DOHH2 (cell line): ENCODE results near the gene TULP4.
A peak's percentile ranks its signal among the peaks of the same experiment; 100 is the strongest.

Experiments
- H3F3A ChIP-seq: fragments of 200-600 bp; sonication (generic), shearing (Covaris generic); 2 replicates; pipeline ENCODE4 v1.6.0; 2016; ENCODE audit warnings: antibody characterized with exemption, mild to moderate bottlenecking; ENCODE audit not compliant: control insufficient read depth, insufficient read depth
- H3K27ac ChIP-seq: fragments of 200-600 bp; sonication (generic); 2 replicates; pipeline ENCODE4 v1.5.1; 2014; ENCODE audit warnings: low read depth, mild to moderate bottlenecking, low read length, moderate library complexity
- H3K27me3 ChIP-seq: fragments of 200-600 bp; sonication (generic); 2 replicates; pipeline ENCODE4 v1.6.1; 2014; ENCODE audit warnings: mild to moderate bottlenecking, low read length, mixed read lengths; ENCODE audit not compliant: control insufficient read depth
- H3K36me3 ChIP-seq: fragments of 200-600 bp; sonication (generic); 2 replicates; pipeline ENCODE4 v1.6.1; 2014; ENCODE audit warnings: mild to moderate bottlenecking, low read length, moderate library complexity, mixed read lengths; ENCODE audit not compliant: control insufficient read depth
- H3K4me1 ChIP-seq: fragments of 200-600 bp; sonication (generic); 2 replicates; pipeline ENCODE4 v1.6.1; 2014; ENCODE audit warnings: mild to moderate bottlenecking, low read length, mixed read lengths; ENCODE audit not compliant: control insufficient read depth
- H3K4me2 ChIP-seq: fragments of 200-600 bp; sonication (generic); 2 replicates; pipeline ENCODE4 v1.6.0; 2014; ENCODE audit warnings: mild to moderate bottlenecking, low read length, moderate library complexity
- H3K4me3 ChIP-seq: fragments of 200-600 bp; sonication (generic); 2 replicates; pipeline ENCODE4 v1.5.1; 2014; ENCODE audit warnings: mild to moderate bottlenecking, low read length, mixed read lengths
- H3K79me2 ChIP-seq: fragments of 200-600 bp; sonication (generic); 2 replicates; pipeline ENCODE4 v1.6.1; 2014; ENCODE audit warnings: mild to moderate bottlenecking, low read length, mixed read lengths; ENCODE audit not compliant: control insufficient read depth
- H3K9me2 ChIP-seq: fragments of 200-600 bp; sonication (generic); replicated peaks from 2 replicates; pipeline ENCODE4 v1.6.1; 2014; ENCODE audit warnings: mild to moderate bottlenecking, low read length, mixed read lengths; ENCODE audit not compliant: control insufficient read depth
- H3K9me3 ChIP-seq: fragments of 200-600 bp; sonication (generic); 2 replicates; pipeline ENCODE4 v1.6.1; 2014; ENCODE audit warnings: antibody characterized with exemption, low read length, mixed read lengths; ENCODE audit not compliant: control insufficient read depth, insufficient read depth
- H4K20me1 ChIP-seq: fragments of 200-600 bp; sonication (generic); 2 replicates; pipeline ENCODE4 v1.6.0; 2014; ENCODE audit warnings: low read depth, mild to moderate bottlenecking, antibody characterized with exemption, low read length, moderate library complexity; ENCODE audit not compliant: control insufficient read depth, insufficient read depth
- EZH2phosphoT487 ChIP-seq: fragments of 200-600 bp; sonication (generic); IDR thresholded peaks from 2 replicates; pipeline ENCODE4 v1.6.1; 2017; ENCODE audit warnings: borderline replicate concordance, mild to moderate bottlenecking, antibody characterized with exemption, low read length, moderate library complexity, mixed read lengths
- TF ChIP-seq, protein P1 (sequence below): fragments of 200-600 bp; sonication (generic); IDR thresholded peaks from one replicate; pipeline ENCODE4 v1.5.1; 2014; ENCODE audit warnings: antibody characterized with exemption, mild to moderate bottlenecking, low read depth, low read length; ENCODE audit not compliant: poor library complexity, severe bottlenecking

TULP4 gene

DNA sequence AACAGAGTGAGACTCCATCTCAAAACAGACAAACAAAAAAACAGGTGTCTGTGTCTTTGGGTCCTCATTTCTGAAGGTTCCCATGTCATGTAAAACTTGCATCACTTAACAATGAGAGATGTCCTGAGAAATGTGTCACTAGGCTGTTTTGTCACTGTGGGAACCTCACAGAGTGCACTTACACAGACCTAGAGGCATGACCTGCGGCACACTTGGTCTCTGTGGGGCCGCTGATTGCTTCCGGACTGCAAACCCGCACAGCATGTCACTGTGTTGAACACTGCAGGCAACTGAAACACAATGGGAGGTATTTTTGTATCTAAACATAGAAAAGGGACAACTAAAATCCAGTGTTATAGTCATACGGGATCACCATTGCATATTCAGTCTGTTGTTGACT is 205.3 kb downstream of the TULP4 start:
- Histone ChIP-seq H3K4me3 (peak overlapping the region; percentile 70), H3K27ac (no peak overlapping the region)

DNA sequence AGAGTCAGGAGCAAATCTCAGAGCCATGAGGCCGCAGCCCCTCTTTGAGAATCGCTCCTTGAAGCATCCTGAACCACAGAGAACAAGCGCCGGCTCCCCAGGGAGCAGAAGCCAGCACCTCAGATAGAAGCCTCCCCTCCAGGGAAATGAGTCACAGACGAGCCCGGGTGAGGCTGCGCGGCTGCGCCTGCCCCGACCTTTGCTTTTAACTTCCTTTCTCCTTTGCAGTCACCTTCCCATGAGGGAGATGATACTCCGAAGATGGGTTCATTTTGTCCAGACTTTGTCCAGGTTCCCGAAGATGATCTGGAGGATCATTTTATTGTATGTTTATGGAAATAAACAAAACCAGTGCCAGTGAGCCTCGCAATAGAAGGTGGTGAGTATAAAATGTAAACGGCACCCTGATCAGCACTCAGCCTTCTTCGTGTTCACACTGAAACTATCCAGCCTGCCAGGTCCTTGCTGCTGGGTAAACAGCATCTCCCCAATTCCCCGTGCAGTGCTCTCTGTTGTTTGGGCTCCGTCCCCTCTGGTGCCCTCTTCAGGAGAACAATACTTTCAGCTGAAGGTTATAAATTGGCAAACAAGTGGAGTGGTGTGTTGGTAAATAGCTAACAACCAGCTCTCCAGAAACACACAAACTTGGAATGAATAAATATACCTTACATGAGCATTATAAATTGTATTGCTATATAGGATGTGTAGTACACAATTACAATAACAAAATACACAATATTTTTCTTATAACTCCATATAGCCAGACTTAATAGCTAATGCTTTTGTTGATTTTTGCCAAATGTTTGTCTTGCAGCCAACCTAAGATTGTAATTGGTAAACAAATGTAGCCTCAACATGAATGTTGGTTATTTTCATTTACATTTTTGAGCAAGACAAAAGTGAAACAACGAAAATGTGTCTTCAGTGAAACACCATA is 206.2 kb downstream of the TULP4 start:
- peak overlapping the region; percentile 82 for H3K4me2 ChIP-seq
- peak overlapping the region; percentile 70 for H3K4me3 ChIP-seq
- no peaks in the 10 kb centered on the region for H4K20me1 ChIP-seq
- no peaks in the 10 kb centered on the region for H3K79me2 ChIP-seq
- H3K9me3 ChIP-seq, result no peaks in the 10 kb centered on the region
- no peaks in the 10 kb centered on the region for H3F3A ChIP-seq
- peaks cover 13% of the 10 kb centered on the region for H3K4me1 ChIP-seq
- H3K27me3 ChIP-seq, result peaks cover 6% of the 10 kb centered on the region; the same call in 1 of the 2 replicates
- H3K27ac ChIP-seq, result no peak overlapping the region
- no peaks in the 10 kb centered on the region for H3K36me3 ChIP-seq
- no peaks in the 10 kb centered on the region for H3K9me2 ChIP-seq
- TF ChIP-seq EZH2phosphoT487, result no peak
- TF ChIP-seq, protein P1, sequence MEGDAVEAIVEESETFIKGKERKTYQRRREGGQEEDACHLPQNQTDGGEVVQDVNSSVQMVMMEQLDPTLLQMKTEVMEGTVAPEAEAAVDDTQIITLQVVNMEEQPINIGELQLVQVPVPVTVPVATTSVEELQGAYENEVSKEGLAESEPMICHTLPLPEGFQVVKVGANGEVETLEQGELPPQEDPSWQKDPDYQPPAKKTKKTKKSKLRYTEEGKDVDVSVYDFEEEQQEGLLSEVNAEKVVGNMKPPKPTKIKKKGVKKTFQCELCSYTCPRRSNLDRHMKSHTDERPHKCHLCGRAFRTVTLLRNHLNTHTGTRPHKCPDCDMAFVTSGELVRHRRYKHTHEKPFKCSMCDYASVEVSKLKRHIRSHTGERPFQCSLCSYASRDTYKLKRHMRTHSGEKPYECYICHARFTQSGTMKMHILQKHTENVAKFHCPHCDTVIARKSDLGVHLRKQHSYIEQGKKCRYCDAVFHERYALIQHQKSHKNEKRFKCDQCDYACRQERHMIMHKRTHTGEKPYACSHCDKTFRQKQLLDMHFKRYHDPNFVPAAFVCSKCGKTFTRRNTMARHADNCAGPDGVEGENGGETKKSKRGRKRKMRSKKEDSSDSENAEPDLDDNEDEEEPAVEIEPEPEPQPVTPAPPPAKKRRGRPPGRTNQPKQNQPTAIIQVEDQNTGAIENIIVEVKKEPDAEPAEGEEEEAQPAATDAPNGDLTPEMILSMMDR, result peak; percentile 71

More for the DNA sequence above, 205.3 kb downstream of the TULP4 start:
- H3K36me3 ChIP-seq, result no peaks in the 10 kb centered on the region
- no peaks in the 10 kb centered on the region for H3K9me2 ChIP-seq
- H3K9me3 ChIP-seq, result no peaks in the 10 kb centered on the region
- H3F3A ChIP-seq, result no peaks in the 10 kb centered on the region
- H3K79me2 ChIP-seq, result no peaks in the 10 kb centered on the region
- H3K4me1 ChIP-seq, result peaks cover 13% of the 10 kb centered on the region
- no peak for TF ChIP-seq EZH2phosphoT487
- TF ChIP-seq, protein P1, result no peak
- H3K4me2 ChIP-seq, result peak overlapping the region; percentile 82
- H3K27me3 ChIP-seq, result peaks cover 6% of the 10 kb centered on the region; the same call in 1 of the 2 replicates
- no peaks in the 10 kb centered on the region for H4K20me1 ChIP-seq

DNA sequence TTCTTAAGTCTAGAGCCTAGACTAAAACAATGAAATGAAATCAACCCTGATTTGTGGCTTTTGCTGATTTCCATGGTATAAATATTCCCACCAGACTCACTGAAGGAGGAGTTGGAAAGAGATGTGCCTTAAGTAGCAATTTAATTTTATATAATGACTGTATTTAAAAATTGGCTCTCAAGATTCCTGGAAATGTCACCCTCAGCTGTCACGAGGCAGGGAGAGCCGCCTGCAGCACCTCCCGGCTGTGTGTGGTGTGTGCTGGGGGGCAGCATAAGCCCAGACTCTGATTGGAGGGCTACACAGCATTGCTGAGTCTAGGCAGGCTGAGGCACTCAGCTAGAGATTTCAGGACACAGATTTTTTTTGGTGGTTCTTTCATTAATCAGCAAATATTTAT is 207.0 kb downstream of the TULP4 start:
- Histone ChIP-seq H3F3A (no peaks in the 10 kb centered on the region), H3K4me2 (no peak overlapping the region), H3K79me2 (no peaks in the 10 kb centered on the region), H4K20me1 (no peaks in the 10 kb centered on the region), H3K36me3 (no peaks in the 10 kb centered on the region), H3K27ac (no peak overlapping the region), H3K9me2 (no peaks in the 10 kb centered on the region), H3K27me3 (peaks cover 6% of the 10 kb centered on the region; the same call in 1 of the 2 replicates), H3K9me3 (no peaks in the 10 kb centered on the region), H3K4me3 (no peak overlapping the region), H3K4me1 (peaks cover 13% of the 10 kb centered on the region)
- TF ChIP-seq EZH2phosphoT487, result no peak
- TF ChIP-seq, protein P1, result no peak
